GM21515 (cell line): Measurements from ENCODE around the gene PTGDR.

Source experiments
- ATAC-seq: cut with Tn5 transposase; IDR thresholded peaks from one replicate; pipeline ENCODE4 v1.9.1; 2021; ENCODE audit not compliant: unreplicated experiment

The PTGDR gene

GRCh38 chr14:52307905-52308304, 40.4 kb downstream of the PTGDR start:
- no peak for ATAC-seq

DNA sequence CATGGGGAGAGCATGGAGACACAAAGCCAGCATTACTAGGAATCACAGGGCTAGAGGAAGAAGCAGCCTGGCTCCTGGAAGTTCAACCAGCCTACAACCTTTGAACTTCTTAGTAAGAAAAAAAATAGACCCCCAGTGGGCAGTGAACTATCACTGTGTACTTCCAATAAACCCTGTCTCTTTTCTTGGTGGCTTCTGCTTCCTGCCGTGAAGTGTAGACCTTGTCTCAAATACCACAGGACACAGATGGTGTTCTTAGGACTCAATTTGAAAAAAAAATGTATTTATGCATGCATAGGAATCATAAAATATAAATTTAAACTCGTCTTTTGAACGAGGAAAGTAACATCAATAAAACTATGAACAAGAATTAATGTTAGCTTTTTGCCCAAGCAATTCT, 43.0 kb downstream of the PTGDR start:
- no peak for ATAC-seq

GRCh38 chr14:52312931-52313355, 45.4 kb downstream of the PTGDR start:
- no peak for ATAC-seq

- ATAC-seq, result no peak
Measured at GRCh38 chr14:52313462-52313861, 46.0 kb downstream of the PTGDR start.

GRCh38 chr14:52313903-52314594, 46.6 kb downstream of the PTGDR start, which contains the start of gene PTGER2:
TSS of gene PTGER2 (plus strand) at chr14:52314312. CDS start at chr14:52314549, 237 bp downstream.
- peak; percentile 40 for ATAC-seq

DNA sequence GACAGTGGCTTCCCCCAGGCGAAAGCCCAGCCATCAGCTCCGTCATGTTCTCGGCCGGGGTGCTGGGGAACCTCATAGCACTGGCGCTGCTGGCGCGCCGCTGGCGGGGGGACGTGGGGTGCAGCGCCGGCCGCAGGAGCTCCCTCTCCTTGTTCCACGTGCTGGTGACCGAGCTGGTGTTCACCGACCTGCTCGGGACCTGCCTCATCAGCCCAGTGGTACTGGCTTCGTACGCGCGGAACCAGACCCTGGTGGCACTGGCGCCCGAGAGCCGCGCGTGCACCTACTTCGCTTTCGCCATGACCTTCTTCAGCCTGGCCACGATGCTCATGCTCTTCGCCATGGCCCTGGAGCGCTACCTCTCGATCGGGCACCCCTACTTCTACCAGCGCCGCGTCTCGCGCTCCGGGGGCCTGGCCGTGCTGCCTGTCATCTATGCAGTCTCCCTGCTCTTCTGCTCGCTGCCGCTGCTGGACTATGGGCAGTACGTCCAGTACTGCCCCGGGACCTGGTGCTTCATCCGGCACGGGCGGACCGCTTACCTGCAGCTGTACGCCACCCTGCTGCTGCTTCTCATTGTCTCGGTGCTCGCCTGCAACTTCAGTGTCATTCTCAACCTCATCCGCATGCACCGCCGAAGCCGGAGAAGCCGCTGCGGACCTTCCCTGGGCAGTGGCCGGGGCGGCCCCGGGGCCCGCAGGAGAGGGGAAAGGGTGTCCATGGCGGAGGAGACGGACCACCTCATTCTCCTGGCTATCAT, 47.3 kb downstream of the PTGDR start:
- ATAC-seq, result no peak

DNA sequence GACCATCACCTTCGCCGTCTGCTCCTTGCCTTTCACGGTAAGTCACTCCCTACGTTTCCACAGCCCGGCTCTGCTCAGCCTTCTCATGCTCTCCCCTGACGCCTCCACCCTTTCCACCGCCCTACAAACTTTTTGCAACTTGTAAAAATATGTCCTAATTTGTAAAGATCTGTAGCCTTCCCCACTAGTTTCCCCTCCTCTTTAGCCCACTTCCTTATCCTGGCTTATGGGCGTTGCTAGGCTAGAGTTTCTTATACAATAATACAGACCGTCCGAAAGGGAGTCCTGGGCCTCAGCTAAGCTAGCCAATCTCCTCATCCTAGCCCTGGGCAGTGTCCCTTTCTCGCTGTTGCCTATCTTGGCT, 47.8 kb downstream of the PTGDR start:
- no peak for ATAC-seq

DNA sequence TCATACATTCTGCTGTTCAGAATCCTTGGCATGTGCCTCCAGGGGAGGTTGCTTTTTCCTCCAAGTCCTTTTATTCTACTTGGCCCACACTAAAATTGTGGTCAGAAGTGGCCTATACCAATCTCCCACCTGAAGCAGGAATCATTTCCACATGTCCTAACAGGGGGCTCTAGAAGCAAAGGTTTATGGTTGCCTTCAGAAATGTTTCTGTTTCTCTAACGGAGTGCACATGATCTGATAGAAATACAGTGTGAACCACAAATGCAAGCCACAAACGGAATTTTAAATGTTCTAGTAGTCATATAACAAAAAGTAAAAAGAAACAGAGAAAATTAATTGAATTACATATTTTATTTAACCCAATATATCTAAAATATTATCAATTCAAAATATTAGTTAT, 50.6 kb downstream of the PTGDR start:
- no peak for ATAC-seq

DNA sequence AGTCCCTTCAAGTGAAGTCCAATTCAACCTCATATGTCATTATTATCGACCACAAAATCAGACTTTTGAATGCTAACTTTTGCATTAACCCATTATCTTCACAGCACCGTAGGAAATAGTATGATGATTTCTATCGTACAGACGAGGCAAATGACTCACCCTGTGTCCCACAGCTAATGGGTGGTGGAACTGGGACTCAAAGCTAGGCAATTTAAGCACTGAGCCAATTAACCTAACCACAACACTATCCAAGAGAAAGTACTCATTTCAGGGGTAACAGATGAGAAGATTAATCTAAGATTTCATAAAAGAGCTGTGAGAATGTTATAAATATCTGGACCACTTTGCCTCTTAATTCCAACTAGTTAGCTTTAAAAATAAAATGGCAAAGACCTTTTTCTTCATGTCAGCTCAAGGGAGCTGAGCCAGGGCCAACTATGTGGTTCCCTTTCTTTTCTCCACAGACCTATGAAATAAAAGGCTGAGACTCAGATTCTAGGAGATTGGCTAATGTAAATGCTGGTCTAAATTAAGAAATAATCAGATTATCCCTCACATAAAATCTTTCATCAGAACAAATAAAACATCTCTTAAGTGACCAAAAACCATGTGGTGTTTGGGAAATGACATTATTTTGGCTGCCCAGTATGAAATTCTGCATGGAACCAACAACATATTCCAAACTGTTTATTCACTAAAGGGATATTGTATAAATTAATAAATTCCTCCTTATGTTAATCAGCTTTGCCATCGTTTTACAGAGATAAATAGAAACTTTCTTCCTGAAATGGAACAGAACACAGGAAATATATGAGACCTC, 51.5 kb downstream of the PTGDR start:
- no peak for ATAC-seq

- no peak for ATAC-seq
Measured at GRCh38 chr14:52319919-52320318, 52.4 kb downstream of the PTGDR start.

GRCh38 chr14:52325126-52325525, 57.6 kb downstream of the PTGDR start:
- ATAC-seq, result peak; percentile 98

GRCh38 chr14:52325630-52326029, 58.1 kb downstream of the PTGDR start:
- no peak for ATAC-seq
